HG03439 (cell line): Measurements from ENCODE around the gene UCK2.

Experiments
- ATAC-seq: cut with Tn5 transposase; IDR thresholded peaks from one replicate; pipeline ENCODE4 v1.9.1; 2021; ENCODE audit warnings: mild to moderate bottlenecking, moderate library complexity; ENCODE audit not compliant: unreplicated experiment

The UCK2 gene

GRCh38 chr1:165833358-165833757 is 5.9 kb downstream of the UCK2 start:
- ATAC-seq: no peak

- no peak for ATAC-seq
Observed at GRCh38 chr1:165834229-165834628, 6.8 kb downstream of the UCK2 start.

DNA sequence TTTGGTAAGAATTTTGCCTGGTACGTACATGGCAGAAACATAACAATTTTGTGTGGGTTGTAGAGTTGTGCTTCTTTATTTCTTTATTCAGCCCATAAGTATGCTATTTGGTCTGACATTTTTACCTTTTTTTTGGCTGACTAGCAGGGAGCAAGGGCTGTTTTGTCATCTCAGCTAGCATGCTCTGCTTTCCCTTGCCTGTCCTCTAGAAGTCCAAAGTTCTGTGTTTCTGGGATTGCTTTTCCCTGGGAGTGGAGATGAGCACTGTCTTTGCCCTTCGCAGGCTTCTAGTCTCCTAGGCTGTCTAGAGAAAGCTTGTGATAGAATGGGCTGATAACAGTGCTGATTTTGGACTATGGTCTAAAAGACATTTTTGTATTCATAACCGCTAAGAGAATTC is 7.5 kb downstream of the UCK2 start:
- no peak for ATAC-seq

- no peak for ATAC-seq
Observed at GRCh38 chr1:165836664-165837482, 9.5 kb downstream of the UCK2 start.

- no peak for ATAC-seq
Observed at GRCh38 chr1:165837838-165838364, 10.5 kb downstream of the UCK2 start.

DNA sequence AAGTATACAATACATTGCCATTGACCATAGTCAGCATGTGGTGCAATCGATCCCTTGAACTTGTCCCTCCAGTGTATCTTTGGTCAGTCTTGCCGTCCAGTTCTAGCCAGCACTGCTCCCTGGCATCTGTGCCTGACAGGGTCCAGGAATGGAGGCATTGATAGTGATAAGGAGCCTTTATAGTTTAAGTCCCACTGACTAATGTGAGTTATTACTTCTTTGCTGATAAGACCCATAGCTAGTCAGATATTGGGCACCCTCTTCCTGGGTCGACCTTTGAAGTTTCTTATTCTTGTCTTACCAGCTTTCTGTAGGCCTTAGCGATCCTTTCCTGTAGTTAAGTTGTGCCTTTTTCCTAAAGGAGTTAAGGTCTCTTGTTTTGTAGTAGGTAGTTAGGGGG is 13.0 kb downstream of the UCK2 start:
- ATAC-seq: no peak

DNA sequence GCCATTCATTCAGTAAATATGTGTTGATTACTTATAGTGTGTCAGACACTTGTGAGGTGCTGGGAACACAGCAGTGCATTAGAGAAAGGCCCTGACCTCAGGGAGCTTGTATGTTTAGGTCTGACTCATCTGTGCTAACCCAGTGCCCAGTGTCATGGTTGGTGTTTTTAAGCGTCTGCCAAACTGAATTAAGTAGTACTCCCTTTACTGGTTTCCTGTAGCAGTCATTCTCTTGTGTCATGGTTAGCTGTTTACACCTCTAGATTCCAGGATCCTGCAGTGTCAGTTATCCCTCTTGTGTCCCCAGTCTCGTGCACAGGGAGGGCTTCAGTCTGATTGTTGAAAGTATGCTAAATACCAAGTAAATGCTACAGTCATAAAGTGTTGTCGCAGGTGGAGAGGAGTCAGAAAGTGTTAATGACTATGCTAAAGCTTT is 14.2 kb downstream of the UCK2 start:
- no peak for ATAC-seq

GRCh38 chr1:165842023-165842670 is 14.7 kb downstream of the UCK2 start:
- no peak for ATAC-seq

DNA sequence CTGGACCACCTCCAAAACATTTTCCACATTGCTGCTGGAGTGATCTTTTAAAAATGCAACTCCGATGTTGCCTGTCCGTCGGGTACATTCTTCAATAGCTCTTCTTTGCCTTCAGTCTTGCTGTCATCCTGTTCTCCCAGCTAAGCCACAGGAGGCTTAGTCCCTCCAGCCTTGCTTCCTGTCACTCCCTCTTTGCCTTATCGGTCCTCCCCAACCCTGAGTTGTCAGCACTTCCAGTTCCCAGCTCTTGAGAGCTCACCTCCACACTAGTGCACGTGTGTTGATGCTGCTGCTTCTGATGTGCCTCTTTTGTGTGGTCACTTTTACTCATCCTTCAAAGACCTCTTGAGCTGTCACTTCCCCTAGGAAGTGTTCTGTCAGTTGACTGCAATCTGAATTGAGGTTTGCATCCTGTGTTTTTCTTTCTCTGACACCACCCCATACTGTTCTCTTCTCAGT is 15.3 kb downstream of the UCK2 start:
- ATAC-seq: no peak

- ATAC-seq: no peak
Observed at GRCh38 chr1:165843304-165843703, 15.9 kb downstream of the UCK2 start.

DNA sequence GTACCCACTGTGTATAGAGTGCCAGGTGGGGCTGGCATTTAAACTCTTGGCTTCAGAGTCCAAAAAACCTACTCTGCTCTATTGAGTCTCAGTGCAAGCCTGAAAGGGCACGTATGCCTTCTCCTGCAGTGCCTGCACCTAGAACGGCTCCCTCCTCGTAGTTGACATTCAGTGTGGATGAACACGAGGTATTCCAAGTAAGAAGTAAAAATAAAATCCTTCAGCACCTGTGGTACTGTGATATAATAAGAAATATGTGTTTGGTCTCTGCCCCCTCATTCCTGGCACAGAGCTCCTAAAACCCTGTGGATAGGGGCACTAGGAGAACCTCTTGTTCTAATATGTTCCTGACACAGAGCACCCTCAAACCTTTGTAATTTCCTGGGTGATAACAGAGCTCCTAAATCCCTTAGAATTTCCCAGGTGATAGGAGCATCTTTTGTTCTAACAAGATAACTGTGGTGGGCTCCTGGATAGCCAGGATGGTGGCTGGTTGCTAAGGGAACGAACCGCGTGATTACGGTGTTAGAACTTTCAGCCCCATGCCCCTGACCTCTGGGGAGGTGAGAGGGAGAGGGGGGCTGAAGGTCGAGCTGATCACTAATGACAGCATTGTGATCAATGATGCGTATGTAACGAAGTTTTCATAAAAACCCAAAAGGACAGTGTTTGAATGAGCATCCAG is 16.8 kb downstream of the UCK2 start:
- no peak for ATAC-seq

GRCh38 chr1:165844933-165845332 is 17.5 kb downstream of the UCK2 start:
- no peak for ATAC-seq

GRCh38 chr1:165845569-165845968 is 18.2 kb downstream of the UCK2 start:
- no peak for ATAC-seq

- ATAC-seq: peak; percentile 47
Observed at GRCh38 chr1:165845992-165846748, 18.8 kb downstream of the UCK2 start.

GRCh38 chr1:165847486-165847885 is 20.1 kb downstream of the UCK2 start:
- ATAC-seq: no peak

- no peak for ATAC-seq
Observed at GRCh38 chr1:165849353-165850133, 22.1 kb downstream of the UCK2 start.

GRCh38 chr1:165851034-165851658 is 23.7 kb downstream of the UCK2 start:
- no peak for ATAC-seq

DNA sequence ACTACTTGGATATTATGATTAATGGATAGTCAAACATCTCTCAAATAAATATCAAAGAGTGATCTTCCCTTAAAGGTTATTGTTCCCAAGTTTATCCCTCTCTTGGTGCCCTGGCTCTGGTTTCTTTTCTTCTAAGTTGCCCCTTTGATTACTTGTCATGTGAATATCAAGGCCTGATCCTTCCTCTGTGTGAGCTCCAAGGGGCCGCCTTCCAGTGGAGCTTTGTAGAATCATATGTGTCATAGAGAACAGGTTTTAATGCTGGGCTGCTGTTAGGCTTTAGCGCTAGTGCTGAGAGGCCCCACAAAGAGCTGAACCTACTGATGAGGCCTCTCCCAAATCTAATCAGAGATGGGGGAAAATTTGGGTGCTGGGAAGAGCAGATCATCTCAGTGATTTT is 25.5 kb downstream of the UCK2 start:
- no peak for ATAC-seq

DNA sequence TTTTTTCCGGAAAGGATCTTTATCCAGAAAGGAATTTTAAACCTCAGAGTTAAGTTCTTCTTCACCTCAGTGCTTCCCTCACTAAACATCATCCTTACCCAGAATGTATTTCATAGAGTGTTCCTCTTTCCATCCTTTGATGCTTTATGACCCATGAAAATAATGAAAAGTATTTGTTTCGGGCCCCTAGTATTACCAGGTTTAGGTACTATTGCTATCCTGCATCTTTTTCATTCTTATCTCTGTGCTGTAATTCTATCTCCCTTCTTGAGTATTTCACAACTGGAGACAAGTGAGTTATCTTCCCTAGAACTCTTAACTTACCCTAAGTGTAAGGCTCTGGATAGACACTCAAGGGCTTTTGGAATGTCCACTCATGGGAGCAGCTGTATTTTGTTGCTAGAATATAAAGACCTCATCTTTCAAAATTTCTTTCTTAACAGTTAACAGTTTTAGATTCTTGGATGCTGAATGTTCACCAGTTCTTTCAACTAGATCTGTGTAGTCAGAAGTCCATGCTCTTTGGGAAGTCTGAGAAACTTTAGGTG is 26.2 kb downstream of the UCK2 start:
- no peak for ATAC-seq
